Stomach smooth muscle (tissue), 2 donors: ENCODE data around the gene NTNG1.
"Not testable (repeated sequence)": the region's sequence is repeated elsewhere in the genome, so short reads cannot be mapped to it uniquely, and the experiment has no call there.

Source experiments
- H3K27ac ChIP-seq: one replicate; pipeline ENCODE4 v1.7.0; 2013; ENCODE audit warnings: mild to moderate bottlenecking, low read length, inconsistent platforms
- H3K27me3 ChIP-seq, 2 donors: one replicate each; pipeline ENCODE4 v1.7.0; 2013; ENCODE audit warnings: low read length in 2 of 2; ENCODE audit not compliant: insufficient read depth in 2 of 2, control insufficient read depth in 1 of 2
- H3K36me3 ChIP-seq, 2 donors: one replicate each; pipeline ENCODE4 v1.7.0; 2013; ENCODE audit warnings: low read length in 2 of 2; ENCODE audit not compliant: control insufficient read depth in 2 of 2, insufficient read depth in 2 of 2
- H3K4me1 ChIP-seq: one replicate; pipeline ENCODE4 v1.7.0; 2013; ENCODE audit warnings: low read length; ENCODE audit not compliant: control insufficient read depth, insufficient read depth
- H3K4me3 ChIP-seq, 2 donors: one replicate each; pipeline ENCODE4 v1.7.0; 2013; ENCODE audit warnings: low read length in 2 of 2
- H3K9ac ChIP-seq, 2 donors: one replicate each; pipeline ENCODE4 v1.7.0; 2013; ENCODE audit warnings: low read length in 2 of 2, mild to moderate bottlenecking in 1 of 2
- H3K9me3 ChIP-seq, 2 donors: one replicate each; pipeline ENCODE4 v1.7.0; 2013; ENCODE audit warnings: low read length in 2 of 2; ENCODE audit not compliant: control insufficient read depth in 2 of 2
- donor health status: healthy.
- donor health status: Pancreatic carcinoma.

The NTNG1 gene

DNA sequence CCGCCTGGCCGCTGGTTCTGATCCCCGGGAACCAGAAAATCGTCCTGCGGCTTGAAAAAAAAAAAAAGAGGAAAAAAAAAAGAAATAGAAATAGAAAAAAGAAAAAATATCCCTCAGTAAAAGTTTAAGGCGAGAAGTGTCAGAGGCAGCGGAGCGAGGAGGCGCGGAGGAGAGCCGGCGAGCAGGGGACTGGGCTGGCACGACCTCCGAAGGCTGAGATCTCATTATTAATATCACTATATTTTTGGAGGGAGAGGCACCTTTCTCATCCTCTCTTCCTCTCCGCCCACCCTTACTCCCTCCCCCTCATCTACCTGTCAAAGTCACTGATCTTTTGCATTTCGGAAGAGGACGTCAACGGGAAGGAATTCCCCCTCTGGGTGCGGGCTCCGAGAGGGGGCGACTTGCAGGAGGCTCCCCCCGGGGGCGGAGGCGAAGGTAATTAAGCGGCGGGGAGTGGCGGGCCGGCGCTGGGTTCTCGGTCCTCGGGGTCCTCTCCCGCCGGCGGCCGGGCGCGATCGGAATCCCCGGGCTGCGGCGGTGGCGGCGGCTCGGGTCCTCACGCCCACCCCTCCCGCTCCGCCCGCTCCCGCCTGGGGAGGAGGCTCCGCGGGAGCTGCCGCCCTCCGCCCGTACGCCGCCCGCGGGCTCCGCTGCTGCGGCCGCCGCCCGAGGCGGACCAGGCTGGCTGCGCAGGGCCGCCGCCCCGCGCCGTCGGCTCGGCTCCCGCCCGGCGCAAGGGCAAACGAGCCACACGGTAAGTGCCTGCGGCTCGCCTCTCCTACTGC, at the start of gene NTNG1:
Gene NTNG1, plus strand, starts transcription at position 337 of the 788 bp plus-strand sequence.
- H3K36me3 ChIP-seq, result no peaks in the 10 kb centered on the region
- H3K9me3 ChIP-seq, result no peaks in the 10 kb centered on the region
- H3K9ac ChIP-seq, result peak within 1 kb of the TSS in 1 of 2 donors; percentile 55
- peak within 1 kb of the TSS; percentile 71 to 77 for H3K4me3 ChIP-seq
- peaks cover 0 to 2% of the 10 kb centered on the region in 2 donors for H3K27me3 ChIP-seq
- no peak within 1 kb of the TSS for H3K27ac ChIP-seq
- H3K4me1 ChIP-seq, result peaks cover 4% of the 10 kb centered on the region

DNA sequence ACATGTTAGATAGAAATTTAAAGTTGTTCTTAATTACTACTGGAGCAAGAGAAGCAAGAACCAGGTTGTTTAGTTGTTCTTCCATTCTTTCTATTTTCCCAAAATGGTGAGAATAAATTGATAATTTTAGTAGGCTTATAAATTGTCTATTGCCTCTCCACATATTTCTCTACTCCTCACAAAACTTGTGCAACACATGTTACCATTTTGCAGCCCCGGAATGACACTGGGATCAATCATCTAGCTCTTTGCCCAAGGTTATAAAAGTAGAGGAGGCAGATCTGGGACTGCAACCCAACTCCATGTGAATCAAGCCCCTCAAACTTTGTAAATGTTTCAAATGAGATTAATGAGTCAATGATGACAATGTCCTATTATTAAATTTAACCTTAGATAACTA, 49.4 kb upstream of the NTNG1 start:
- Histone ChIP-seq H3K4me1 (no peaks in the 10 kb centered on the region), H3K9me3 (peaks cover 0 to under 1% of the 10 kb centered on the region in 2 donors), H3K27me3 (no peaks in the 10 kb centered on the region), H3K4me3 (no peak overlapping the region), H3K27ac (no peak overlapping the region), H3K9ac (no peak overlapping the region), H3K36me3 (no peaks in the 10 kb centered on the region)

DNA sequence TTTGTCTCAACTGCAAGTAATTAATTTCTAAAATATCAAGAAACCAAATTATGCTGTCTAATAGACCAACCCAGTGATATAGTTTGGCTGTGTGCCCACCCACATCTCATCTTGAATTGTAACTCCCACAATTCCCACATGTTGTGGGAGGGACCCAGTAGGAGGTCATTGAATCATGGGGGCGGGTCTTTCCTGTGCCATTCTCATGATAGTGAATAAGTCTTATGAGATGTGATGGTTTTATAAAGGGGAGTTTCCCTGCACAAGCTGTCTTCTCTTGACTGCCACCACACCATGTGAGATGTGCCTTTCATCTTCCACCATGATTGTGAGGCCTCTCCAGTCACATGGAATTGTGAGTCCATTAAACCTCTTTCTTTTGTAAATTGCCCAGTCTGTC, 47.4 kb upstream of the NTNG1 start:
- not testable (repeated sequence) for H3K27me3 ChIP-seq, H3K4me1 ChIP-seq, H3K4me3 ChIP-seq, H3K27ac ChIP-seq, H3K36me3 ChIP-seq, H3K9ac ChIP-seq, H3K9me3 ChIP-seq

DNA sequence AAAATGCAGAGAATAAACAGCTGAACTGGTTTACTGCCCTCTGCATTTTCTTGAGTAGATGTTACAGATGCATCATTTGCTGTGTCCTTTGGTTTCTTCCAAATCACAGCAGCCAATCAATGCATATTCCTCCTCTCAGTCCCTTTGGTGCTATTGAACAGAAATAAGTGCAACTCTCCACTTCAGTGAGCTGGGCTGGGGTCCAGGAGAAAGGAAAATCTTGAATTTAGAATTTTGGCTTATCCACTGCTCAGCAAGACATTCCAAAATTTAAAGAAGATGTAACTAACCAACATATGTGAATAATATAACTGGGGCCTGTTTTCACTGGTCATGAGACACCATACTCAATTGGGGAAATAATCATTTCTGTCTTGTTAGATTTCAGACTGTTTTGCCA, 45.2 kb upstream of the NTNG1 start:
- H3K4me3 ChIP-seq, result no peak overlapping the region
- H3K4me1 ChIP-seq, result no peaks in the 10 kb centered on the region
- no peaks in the 10 kb centered on the region for H3K36me3 ChIP-seq
- H3K27me3 ChIP-seq, result no peaks in the 10 kb centered on the region
- no peak overlapping the region for H3K9ac ChIP-seq
- H3K27ac ChIP-seq, result no peak overlapping the region
- H3K9me3 ChIP-seq, result no peaks in the 10 kb centered on the region

DNA sequence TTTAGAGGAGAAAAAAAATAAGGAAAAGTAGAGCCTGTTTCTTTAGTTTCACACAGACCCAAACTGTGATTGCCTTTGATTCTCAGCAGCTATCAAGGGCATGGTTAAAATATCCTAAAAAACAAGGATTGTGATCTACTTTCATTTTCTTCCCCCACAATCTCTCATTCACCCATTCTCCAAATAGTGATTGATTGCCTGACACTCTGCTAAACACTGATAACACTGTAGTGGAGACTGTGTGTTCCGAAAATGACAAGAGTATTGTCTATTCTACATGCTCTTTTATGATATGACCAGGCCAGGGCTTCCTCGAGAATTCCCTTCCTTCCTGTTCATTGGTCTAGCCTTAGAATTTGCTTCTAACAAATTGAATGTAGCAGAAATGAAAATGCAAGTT, 44.1 kb upstream of the NTNG1 start:
- Histone ChIP-seq H3K27ac (no peak overlapping the region), H3K4me3 (no peak overlapping the region), H3K9ac (no peak overlapping the region), H3K36me3 (no peaks in the 10 kb centered on the region), H3K4me1 (no peaks in the 10 kb centered on the region), H3K9me3 (no peaks in the 10 kb centered on the region), H3K27me3 (no peaks in the 10 kb centered on the region)

- Histone ChIP-seq H3K36me3 (no peaks in the 10 kb centered on the region), H3K9ac (no peak overlapping the region), H3K4me1 (no peaks in the 10 kb centered on the region), H3K4me3 (no peak overlapping the region), H3K9me3 (no peaks in the 10 kb centered on the region), H3K27ac (no peak overlapping the region), H3K27me3 (no peaks in the 10 kb centered on the region)
These were observed 41.9 kb upstream of the NTNG1 start for GRCh38 chr1:107098961-107099360.

GRCh38 chr1:107100331-107100984, 40.4 kb upstream of the NTNG1 start:
- Histone ChIP-seq H3K27ac (no peak overlapping the region), H3K4me1 (no peaks in the 10 kb centered on the region), H3K9ac (no peak overlapping the region), H3K27me3 (no peaks in the 10 kb centered on the region), H3K36me3 (no peaks in the 10 kb centered on the region), H3K9me3 (no peaks in the 10 kb centered on the region), H3K4me3 (no peak overlapping the region)

- H3K36me3 ChIP-seq, result no peaks in the 10 kb centered on the region
- no peaks in the 10 kb centered on the region for H3K9me3 ChIP-seq
- no peak overlapping the region for H3K4me3 ChIP-seq
- H3K27ac ChIP-seq, result no peak overlapping the region
- no peaks in the 10 kb centered on the region for H3K27me3 ChIP-seq
- H3K4me1 ChIP-seq, result no peaks in the 10 kb centered on the region
- no peak overlapping the region for H3K9ac ChIP-seq
These were observed 34.9 kb upstream of the NTNG1 start for GRCh38 chr1:107105914-107106313.

- H3K27me3 ChIP-seq, result no peaks in the 10 kb centered on the region
- H3K4me1 ChIP-seq, result no peaks in the 10 kb centered on the region
- H3K4me3 ChIP-seq, result no peak overlapping the region
- no peak overlapping the region for H3K27ac ChIP-seq
- H3K36me3 ChIP-seq, result no peaks in the 10 kb centered on the region
- H3K9ac ChIP-seq, result no peak overlapping the region
- no peaks in the 10 kb centered on the region for H3K9me3 ChIP-seq
These were observed 30.5 kb upstream of the NTNG1 start for GRCh38 chr1:107110326-107110725.

- H3K27me3 ChIP-seq, result no peaks in the 10 kb centered on the region
- no peak overlapping the region for H3K4me3 ChIP-seq
- H3K9ac ChIP-seq, result no peak overlapping the region
- no peaks in the 10 kb centered on the region for H3K36me3 ChIP-seq
- H3K4me1 ChIP-seq, result no peaks in the 10 kb centered on the region
- no peak overlapping the region for H3K27ac ChIP-seq
- H3K9me3 ChIP-seq, result no peaks in the 10 kb centered on the region
These were observed 24.5 kb upstream of the NTNG1 start for GRCh38 chr1:107116306-107116790.

- Histone ChIP-seq H3K36me3 (no peaks in the 10 kb centered on the region), H3K27me3 (no peaks in the 10 kb centered on the region), H3K9me3 (no peaks in the 10 kb centered on the region), H3K4me1 (no peaks in the 10 kb centered on the region), H3K4me3 (no peak overlapping the region), H3K9ac (no peak overlapping the region), H3K27ac (no peak overlapping the region)
These were observed 18.6 kb upstream of the NTNG1 start for GRCh38 chr1:107122225-107122624.
